ENCODE results near the gene DPF3. TPM values are rescaled to one million over a fixed set of nuclear protein-coding genes. Genes with fewer than 3 reads are reported as not detected.

The DPF3 gene
- polyA plus RNA-seq, 1 experiment, result 15.8 TPM

- ChIA-PET CTCF (interaction anchor here (0.6 kb wide), 2 partner anchors 121 to 228 kb away, joined by 3 to 7 read pairs; no protein-coding TSS in a partner anchor), POLR2A (interaction anchor here (0.7 kb wide), 2 partner anchors 38 to 1335 kb away, joined by 3 to 7 read pairs; no protein-coding TSS in a partner anchor)
- Histone ChIP-seq H3K4me3 (ENCODE audit: low read depth, low read length) (no peak overlapping the region), H3K9me3 (ENCODE audit: control insufficient read depth, insufficient read depth, low read length) (peaks cover 3% of the 10 kb centered on the region; the same call in 1 of the 2 replicates), H3K27me3 (ENCODE audit: control insufficient read depth, insufficient read depth, low read length) (no peaks in the 10 kb centered on the region), H3K27ac (ENCODE audit: low read depth, low read length) (peak overlapping the region; percentile 39)
- TF ChIP-seq, protein P1, sequence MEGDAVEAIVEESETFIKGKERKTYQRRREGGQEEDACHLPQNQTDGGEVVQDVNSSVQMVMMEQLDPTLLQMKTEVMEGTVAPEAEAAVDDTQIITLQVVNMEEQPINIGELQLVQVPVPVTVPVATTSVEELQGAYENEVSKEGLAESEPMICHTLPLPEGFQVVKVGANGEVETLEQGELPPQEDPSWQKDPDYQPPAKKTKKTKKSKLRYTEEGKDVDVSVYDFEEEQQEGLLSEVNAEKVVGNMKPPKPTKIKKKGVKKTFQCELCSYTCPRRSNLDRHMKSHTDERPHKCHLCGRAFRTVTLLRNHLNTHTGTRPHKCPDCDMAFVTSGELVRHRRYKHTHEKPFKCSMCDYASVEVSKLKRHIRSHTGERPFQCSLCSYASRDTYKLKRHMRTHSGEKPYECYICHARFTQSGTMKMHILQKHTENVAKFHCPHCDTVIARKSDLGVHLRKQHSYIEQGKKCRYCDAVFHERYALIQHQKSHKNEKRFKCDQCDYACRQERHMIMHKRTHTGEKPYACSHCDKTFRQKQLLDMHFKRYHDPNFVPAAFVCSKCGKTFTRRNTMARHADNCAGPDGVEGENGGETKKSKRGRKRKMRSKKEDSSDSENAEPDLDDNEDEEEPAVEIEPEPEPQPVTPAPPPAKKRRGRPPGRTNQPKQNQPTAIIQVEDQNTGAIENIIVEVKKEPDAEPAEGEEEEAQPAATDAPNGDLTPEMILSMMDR (IDR thresholded peaks at IDR 0.05; ENCODE audit: low read depth, low read length), result no peak
- no peak for DNase-seq (ENCODE audit: low read depth, low spot score)
Measured at GRCh38 chr14:72743626-72744025, 150.3 kb downstream of the DPF3 start.

GRCh38 chr14:72742838-72743195, 151.1 kb downstream of the DPF3 start:
- no peak overlapping the region for H3K4me3 ChIP-seq (ENCODE audit: low read depth, low read length)
- no peak overlapping the region for H3K27ac ChIP-seq (ENCODE audit: low read depth, low read length)
- no peaks in the 10 kb centered on the region for H3K27me3 ChIP-seq (ENCODE audit: control insufficient read depth, insufficient read depth, low read length)
- CTCF ChIA-PET, result no interaction called here
- no peaks in the 10 kb centered on the region for H3K9me3 ChIP-seq (ENCODE audit: control insufficient read depth, insufficient read depth, low read length)
- TF ChIP-seq, protein P1 (IDR thresholded peaks at IDR 0.05; ENCODE audit: low read depth, low read length), result no peak
- POLR2A ChIA-PET, result no interaction called here
- no peak for DNase-seq (ENCODE audit: low read depth, low spot score)

GRCh38 chr14:72742118-72742837, 151.6 kb downstream of the DPF3 start:
- Histone ChIP-seq H3K9me3 (ENCODE audit: control insufficient read depth, insufficient read depth, low read length) (no peaks in the 10 kb centered on the region), H3K27ac (ENCODE audit: low read depth, low read length) (no peak overlapping the region), H3K4me3 (ENCODE audit: low read depth, low read length) (no peak overlapping the region), H3K27me3 (ENCODE audit: control insufficient read depth, insufficient read depth, low read length) (no peaks in the 10 kb centered on the region)
- ChIA-PET POLR2A (no interaction called here), CTCF (no interaction called here)
- TF ChIP-seq, protein P1 (IDR thresholded peaks at IDR 0.05; ENCODE audit: low read depth, low read length), result no peak
- DNase-seq (ENCODE audit: low read depth, low spot score), result no peak

DNA sequence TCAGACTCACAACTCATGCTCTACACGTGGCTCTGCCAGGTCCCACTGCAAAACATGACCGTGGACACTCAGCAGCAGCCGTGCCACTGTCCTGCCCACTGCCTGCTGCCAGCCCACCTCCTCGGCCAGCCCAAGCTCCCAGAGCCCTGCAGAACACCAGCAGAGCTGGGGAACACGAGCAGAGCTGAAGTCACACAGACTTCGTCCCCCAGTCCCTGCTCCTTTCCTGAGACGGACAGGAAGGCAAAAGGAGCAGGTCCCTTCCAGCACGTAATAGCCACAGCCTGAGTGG, 152.1 kb downstream of the DPF3 start:
- TF ChIP-seq, protein P1 (IDR thresholded peaks at IDR 0.05; ENCODE audit: low read depth, low read length), result no peak
- Histone ChIP-seq H3K4me3 (ENCODE audit: low read depth, low read length) (no peak overlapping the region), H3K27ac (ENCODE audit: low read depth, low read length) (no peak overlapping the region), H3K27me3 (ENCODE audit: control insufficient read depth, insufficient read depth, low read length) (no peaks in the 10 kb centered on the region), H3K9me3 (ENCODE audit: control insufficient read depth, insufficient read depth, low read length) (no peaks in the 10 kb centered on the region)
- DNase-seq (ENCODE audit: low read depth, low spot score), result no peak
- POLR2A ChIA-PET, result no interaction called here
- CTCF ChIA-PET, result no interaction called here

DNA sequence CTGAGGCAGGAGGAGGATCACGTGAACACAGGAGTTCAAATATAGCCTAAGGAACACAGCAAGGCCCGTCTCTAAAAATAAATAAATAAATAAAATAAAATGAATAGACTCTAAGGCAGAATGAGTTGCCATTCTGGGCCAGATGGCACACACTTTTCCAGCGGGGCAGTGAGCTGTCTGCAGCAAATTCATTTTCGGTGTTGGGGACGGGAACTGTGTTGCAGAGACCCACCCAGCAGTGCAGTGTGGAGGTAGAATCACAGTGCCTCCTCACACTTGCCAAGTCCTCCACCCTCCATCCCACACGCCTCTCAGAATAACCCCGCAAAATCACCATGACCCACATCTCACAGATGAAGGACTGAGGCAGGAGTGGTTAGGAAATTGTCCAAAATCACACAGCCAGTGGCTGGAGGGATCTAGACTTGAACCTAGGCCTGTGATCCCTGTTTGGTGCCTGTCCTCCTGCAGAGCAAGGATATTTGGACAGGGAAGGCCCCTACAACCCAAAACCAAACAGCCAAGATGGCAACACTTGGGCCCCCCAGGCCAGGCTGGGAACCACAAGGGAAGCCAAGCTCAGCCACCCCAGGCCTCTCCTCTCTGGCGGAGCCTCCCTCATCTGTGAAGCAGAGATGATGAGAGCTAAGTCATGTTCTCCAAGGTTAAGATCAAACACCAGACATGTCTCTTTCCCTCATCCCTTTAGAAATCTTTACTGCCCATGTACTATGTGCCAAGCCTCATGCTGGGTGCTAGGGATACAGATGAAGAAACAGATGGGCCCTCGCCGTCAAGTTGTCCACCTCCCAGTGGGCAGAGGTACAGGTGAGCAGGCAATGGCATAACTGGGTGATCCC, 152.7 kb downstream of the DPF3 start:
- TF ChIP-seq, protein P1 (IDR thresholded peaks at IDR 0.05; ENCODE audit: low read depth, low read length), result no peak
- ChIA-PET POLR2A (no interaction called here), CTCF (no interaction called here)
- no peak overlapping the region for H3K4me3 ChIP-seq (ENCODE audit: low read depth, low read length)
- H3K27me3 ChIP-seq (ENCODE audit: control insufficient read depth, insufficient read depth, low read length), result no peaks in the 10 kb centered on the region
- DNase-seq (ENCODE audit: low read depth, low spot score), result no peak
- no peak overlapping the region for H3K27ac ChIP-seq (ENCODE audit: low read depth, low read length)
- H3K9me3 ChIP-seq (ENCODE audit: control insufficient read depth, insufficient read depth, low read length), result no peaks in the 10 kb centered on the region

Data from AG04450 (cell line).